Liver (tissue), 9 donors: ENCODE data around the gene PUSL1. TPM values are rescaled to one million over a fixed set of nuclear protein-coding genes. Genes with fewer than 3 reads are reported as not detected.
A peak's percentile ranks its signal among the peaks of the same experiment; 100 is the strongest.

ENCODE experiments used
- DNase-seq: peaks from one replicate; pipeline ENCODE4 v3.0.0-alpha.2; 2017; ENCODE audit warnings: low spot score
- H3K27ac ChIP-seq, 2 donors: one replicate each; pipeline ENCODE4 v1.7.0; 2013; ENCODE audit warnings: inconsistent platforms in 2 of 2, low read length in 2 of 2, control low read depth in 1 of 2, low read depth in 1 of 2, mild to moderate bottlenecking in 1 of 2
- H3K27me3 ChIP-seq, 4 donors: one replicate each; pipeline versions ENCODE4 v1.6.1 to v1.7.0; 2013; ENCODE audit warnings: low read length in 3 of 4, inconsistent platforms in 1 of 4, mild to moderate bottlenecking in 1 of 4, moderate library complexity in 1 of 4; ENCODE audit not compliant: control insufficient read depth in 4 of 4, insufficient read depth in 4 of 4
- H3K36me3 ChIP-seq, 4 donors: one replicate each; pipeline versions ENCODE4 v1.6.1 to v1.7.0; 2013; ENCODE audit warnings: low read length in 3 of 4, mild to moderate bottlenecking in 3 of 4, low read depth in 1 of 4, moderate library complexity in 1 of 4; ENCODE audit not compliant: control insufficient read depth in 4 of 4, insufficient read depth in 3 of 4
- H3K4me1 ChIP-seq, 4 donors: one replicate each; pipeline versions ENCODE4 v1.6.1 to v1.7.0; 2013; ENCODE audit warnings: low read length in 3 of 4, mild to moderate bottlenecking in 3 of 4, moderate library complexity in 1 of 4; ENCODE audit not compliant: control insufficient read depth in 4 of 4, insufficient read depth in 4 of 4
- H3K4me3 ChIP-seq, 3 donors: one replicate each; pipeline versions ENCODE4 v1.6.1 to v1.7.0; 2013; ENCODE audit warnings: low read length in 3 of 3, control low read depth in 1 of 3, low read depth in 1 of 3, mild to moderate bottlenecking in 1 of 3
- H3K9ac ChIP-seq, 2 donors: one replicate each; pipeline ENCODE4 v1.7.0; 2013; ENCODE audit warnings: low read length in 2 of 2, mild to moderate bottlenecking in 2 of 2, moderate library complexity in 2 of 2, control low read depth in 1 of 2, low read depth in 1 of 2
- H3K9me3 ChIP-seq, 4 donors: one replicate each; pipeline versions ENCODE4 v1.6.1 to v1.7.0; 2013; ENCODE audit warnings: low read length in 3 of 4; ENCODE audit not compliant: control insufficient read depth in 4 of 4
- EGR1 ChIP-seq, 2 donors: IDR thresholded peaks; 2 replicates each; pipeline ENCODE4 v1.6.1; 2016 to 2018; ENCODE audit warnings: antibody characterized with exemption in 2 of 2, low read depth in 2 of 2
- FOXA1 ChIP-seq: IDR thresholded peaks from 2 replicates; pipeline ENCODE4 v1.6.1; 2016; ENCODE audit warnings: antibody characterized with exemption
- FOXA2 ChIP-seq: IDR thresholded peaks from 2 replicates; pipeline ENCODE4 v1.6.1; 2016; ENCODE audit warnings: antibody characterized with exemption
- GABPA ChIP-seq, 2 donors: IDR thresholded peaks in 1 of 2; conservative IDR thresholded peaks in 1 of 2; 2 replicates each; pipeline ENCODE4 v1.6.1; 2016; ENCODE audit warnings: antibody characterized with exemption in 2 of 2, mild to moderate bottlenecking in 1 of 2, moderate library complexity in 1 of 2
- HNF4A ChIP-seq, 2 donors: conservative IDR thresholded peaks; 2 replicates each; pipeline ENCODE4 v1.6.1; 2016; ENCODE audit warnings: antibody characterized with exemption in 2 of 2, mild to moderate bottlenecking in 2 of 2
- HNF4G ChIP-seq: IDR thresholded peaks from 2 replicates; pipeline ENCODE4 v1.6.1; 2016; ENCODE audit warnings: antibody characterized with exemption
- JUND ChIP-seq, 2 donors: IDR thresholded peaks; 2 replicates each; pipeline ENCODE4 v1.6.1; 2016; ENCODE audit warnings: antibody characterized with exemption in 2 of 2
- NR2F2 ChIP-seq: IDR thresholded peaks from 2 replicates; pipeline ENCODE4 v1.6.1; 2016; ENCODE audit warnings: antibody characterized with exemption
- RAD21 ChIP-seq, 2 donors: IDR thresholded peaks; 2 replicates each; pipeline ENCODE4 v1.6.1; 2016; ENCODE audit warnings: antibody characterized with exemption in 2 of 2, mild to moderate bottlenecking in 2 of 2
- RXRA ChIP-seq, 2 donors: IDR thresholded peaks; 2 replicates each; pipeline ENCODE4 v1.6.1; 2017 to 2018; ENCODE audit warnings: antibody characterized with exemption in 2 of 2, mild to moderate bottlenecking in 1 of 2
- SP1 ChIP-seq: IDR thresholded peaks from 2 replicates; pipeline ENCODE4 v1.6.1; 2018; ENCODE audit warnings: antibody characterized with exemption, mild to moderate bottlenecking
- TAF1 ChIP-seq: conservative IDR thresholded peaks from 2 replicates; pipeline ENCODE4 v1.6.1; 2016; ENCODE audit warnings: antibody characterized with exemption, mild to moderate bottlenecking
- YY1 ChIP-seq: IDR thresholded peaks from 2 replicates; pipeline ENCODE4 v1.6.1; 2016; ENCODE audit warnings: antibody characterized with exemption, mild to moderate bottlenecking
- WGBS: extraction: QIAGEN DNeasy Blood & Tissue Kit; methylation state at CpG from one replicate; pipeline ENCODE4 v1.1.7; 2013; 5-methylcytosine and 5-hydroxymethylcytosine counted together
- polyA plus RNA-seq, 2 donors: library from polyadenylated mRNA; stranded (reverse) in 1 of 2; unstranded in 1 of 2; fragments of 200-250 nt in 1 of 2; fragments of >200 nt in 1 of 2; fragmentation: Nextera tagmentation in 1 of 2; extraction: Ambion mirVana in 1 of 2; gene quantifications; one replicate each; pipeline versions ENCODE4 v1.2.1 to v1.2.3, GENCODE V29; 2013 to 2015
- total RNA-seq, 2 donors: library from RNA; depleted of rRNA; stranded (reverse); fragments of >200 nt; gene quantifications; one replicate each; pipeline ENCODE4 v1.2.3, GENCODE V29; 2014
- TF ChIP-seq, protein P1 (sequence below): fragments of 150-350 bp; IDR thresholded peaks from 2 replicates; pipeline ENCODE4 v1.5.1; 2017; ENCODE audit warnings: improper control_type of control experiment, low read depth, low read length; ENCODE audit not compliant: missing input control
- TF ChIP-seq, protein P2 (sequence below): IDR thresholded peaks from 2 replicates; pipeline ENCODE4 v1.6.1; 2016; ENCODE audit warnings: antibody characterized with exemption
- TF ChIP-seq, protein P3 (sequence below): IDR thresholded peaks from 2 replicates; pipeline ENCODE4 v1.6.1; 2016; ENCODE audit warnings: antibody characterized with exemption
- TF ChIP-seq, protein P4 (sequence below): IDR thresholded peaks from 2 replicates; pipeline ENCODE4 v1.6.1; 2016; ENCODE audit warnings: antibody characterized with exemption
- TF ChIP-seq, protein P5 (sequence below): IDR thresholded peaks from 2 replicates; pipeline ENCODE4 v1.6.1; 2016; ENCODE audit warnings: antibody characterized with exemption, mild to moderate bottlenecking
- donor health status: healthy.
- donor health status: healthy.
- donor health status: healthy.
- donor health status: healthy.
- donor health status: healthy.

The PUSL1 gene
- total and polyA plus RNA-seq, 4 donors = 9.3 to 14.9 (median 10.3) TPM

DNA sequence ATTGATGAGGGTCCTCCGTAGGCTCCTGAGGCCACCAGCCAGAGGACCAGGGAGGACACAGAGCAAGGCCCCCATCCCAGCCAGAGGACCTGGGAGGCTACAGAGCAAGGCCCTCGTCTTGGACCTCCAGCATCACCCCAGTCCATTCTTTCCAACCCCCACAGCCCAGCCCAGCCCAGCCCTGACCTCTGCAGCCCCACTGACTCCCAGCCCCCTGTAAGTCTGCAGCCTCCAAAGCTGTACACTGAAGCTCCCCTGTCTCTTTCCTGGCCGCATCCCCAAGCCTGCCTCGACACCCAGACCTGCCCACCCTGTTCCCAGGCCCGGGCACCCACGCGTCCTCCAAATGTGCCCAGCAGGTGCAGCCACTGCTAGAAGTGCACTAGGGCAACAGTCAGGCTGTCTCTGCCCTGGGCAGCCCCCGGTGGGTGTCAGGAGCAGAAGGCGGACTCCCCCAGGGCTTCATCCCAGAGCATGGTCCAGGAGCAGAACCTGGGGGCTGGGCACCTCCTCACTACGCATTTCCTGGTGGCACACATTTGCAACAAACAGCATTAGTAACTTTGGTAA, 38.7 kb downstream of the PUSL1 start:
- 70% methylated on average over 10 of the region's 10 CpGs for WGBS
- no peaks in the 10 kb centered on the region for H3K27me3 ChIP-seq
- peak overlapping the region; percentile 47 to 64 for H3K27ac ChIP-seq
- TF ChIP-seq, protein P1, sequence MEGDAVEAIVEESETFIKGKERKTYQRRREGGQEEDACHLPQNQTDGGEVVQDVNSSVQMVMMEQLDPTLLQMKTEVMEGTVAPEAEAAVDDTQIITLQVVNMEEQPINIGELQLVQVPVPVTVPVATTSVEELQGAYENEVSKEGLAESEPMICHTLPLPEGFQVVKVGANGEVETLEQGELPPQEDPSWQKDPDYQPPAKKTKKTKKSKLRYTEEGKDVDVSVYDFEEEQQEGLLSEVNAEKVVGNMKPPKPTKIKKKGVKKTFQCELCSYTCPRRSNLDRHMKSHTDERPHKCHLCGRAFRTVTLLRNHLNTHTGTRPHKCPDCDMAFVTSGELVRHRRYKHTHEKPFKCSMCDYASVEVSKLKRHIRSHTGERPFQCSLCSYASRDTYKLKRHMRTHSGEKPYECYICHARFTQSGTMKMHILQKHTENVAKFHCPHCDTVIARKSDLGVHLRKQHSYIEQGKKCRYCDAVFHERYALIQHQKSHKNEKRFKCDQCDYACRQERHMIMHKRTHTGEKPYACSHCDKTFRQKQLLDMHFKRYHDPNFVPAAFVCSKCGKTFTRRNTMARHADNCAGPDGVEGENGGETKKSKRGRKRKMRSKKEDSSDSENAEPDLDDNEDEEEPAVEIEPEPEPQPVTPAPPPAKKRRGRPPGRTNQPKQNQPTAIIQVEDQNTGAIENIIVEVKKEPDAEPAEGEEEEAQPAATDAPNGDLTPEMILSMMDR = no peak
- TF ChIP-seq GABPA (IDR thresholded peaks at IDR 0.05 in 1 of 2, conservative IDR thresholded peaks at IDR 0.05 in 1 of 2) (no peak), SP1 (no peak), RAD21 (IDR thresholded peaks at IDR 0.05) (no peak), YY1 (no peak), TAF1 (no peak), JUND (IDR thresholded peaks at IDR 0.05) (no peak), FOXA2 (no peak), EGR1 (IDR thresholded peaks at IDR 0.05; ENCODE audit: low read depth in 2 of 2) (no peak), FOXA1 (no peak), RXRA (IDR thresholded peaks at IDR 0.05) (no peak), NR2F2 (no peak), HNF4G (no peak), HNF4A (conservative IDR thresholded peaks at IDR 0.05) (no peak)
- TF ChIP-seq, protein P2, sequence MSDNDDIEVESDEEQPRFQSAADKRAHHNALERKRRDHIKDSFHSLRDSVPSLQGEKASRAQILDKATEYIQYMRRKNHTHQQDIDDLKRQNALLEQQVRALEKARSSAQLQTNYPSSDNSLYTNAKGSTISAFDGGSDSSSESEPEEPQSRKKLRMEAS = no peak
- TF ChIP-seq, protein P3, sequence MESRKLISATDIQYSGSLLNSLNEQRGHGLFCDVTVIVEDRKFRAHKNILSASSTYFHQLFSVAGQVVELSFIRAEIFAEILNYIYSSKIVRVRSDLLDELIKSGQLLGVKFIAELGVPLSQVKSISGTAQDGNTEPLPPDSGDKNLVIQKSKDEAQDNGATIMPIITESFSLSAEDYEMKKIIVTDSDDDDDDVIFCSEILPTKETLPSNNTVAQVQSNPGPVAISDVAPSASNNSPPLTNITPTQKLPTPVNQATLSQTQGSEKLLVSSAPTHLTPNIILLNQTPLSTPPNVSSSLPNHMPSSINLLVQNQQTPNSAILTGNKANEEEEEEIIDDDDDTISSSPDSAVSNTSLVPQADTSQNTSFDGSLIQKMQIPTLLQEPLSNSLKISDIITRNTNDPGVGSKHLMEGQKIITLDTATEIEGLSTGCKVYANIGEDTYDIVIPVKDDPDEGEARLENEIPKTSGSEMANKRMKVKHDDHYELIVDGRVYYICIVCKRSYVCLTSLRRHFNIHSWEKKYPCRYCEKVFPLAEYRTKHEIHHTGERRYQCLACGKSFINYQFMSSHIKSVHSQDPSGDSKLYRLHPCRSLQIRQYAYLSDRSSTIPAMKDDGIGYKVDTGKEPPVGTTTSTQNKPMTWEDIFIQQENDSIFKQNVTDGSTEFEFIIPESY = no peak
- TF ChIP-seq, protein P4, sequence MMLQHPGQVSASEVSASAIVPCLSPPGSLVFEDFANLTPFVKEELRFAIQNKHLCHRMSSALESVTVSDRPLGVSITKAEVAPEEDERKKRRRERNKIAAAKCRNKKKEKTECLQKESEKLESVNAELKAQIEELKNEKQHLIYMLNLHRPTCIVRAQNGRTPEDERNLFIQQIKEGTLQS = no peak
- TF ChIP-seq, protein P5, sequence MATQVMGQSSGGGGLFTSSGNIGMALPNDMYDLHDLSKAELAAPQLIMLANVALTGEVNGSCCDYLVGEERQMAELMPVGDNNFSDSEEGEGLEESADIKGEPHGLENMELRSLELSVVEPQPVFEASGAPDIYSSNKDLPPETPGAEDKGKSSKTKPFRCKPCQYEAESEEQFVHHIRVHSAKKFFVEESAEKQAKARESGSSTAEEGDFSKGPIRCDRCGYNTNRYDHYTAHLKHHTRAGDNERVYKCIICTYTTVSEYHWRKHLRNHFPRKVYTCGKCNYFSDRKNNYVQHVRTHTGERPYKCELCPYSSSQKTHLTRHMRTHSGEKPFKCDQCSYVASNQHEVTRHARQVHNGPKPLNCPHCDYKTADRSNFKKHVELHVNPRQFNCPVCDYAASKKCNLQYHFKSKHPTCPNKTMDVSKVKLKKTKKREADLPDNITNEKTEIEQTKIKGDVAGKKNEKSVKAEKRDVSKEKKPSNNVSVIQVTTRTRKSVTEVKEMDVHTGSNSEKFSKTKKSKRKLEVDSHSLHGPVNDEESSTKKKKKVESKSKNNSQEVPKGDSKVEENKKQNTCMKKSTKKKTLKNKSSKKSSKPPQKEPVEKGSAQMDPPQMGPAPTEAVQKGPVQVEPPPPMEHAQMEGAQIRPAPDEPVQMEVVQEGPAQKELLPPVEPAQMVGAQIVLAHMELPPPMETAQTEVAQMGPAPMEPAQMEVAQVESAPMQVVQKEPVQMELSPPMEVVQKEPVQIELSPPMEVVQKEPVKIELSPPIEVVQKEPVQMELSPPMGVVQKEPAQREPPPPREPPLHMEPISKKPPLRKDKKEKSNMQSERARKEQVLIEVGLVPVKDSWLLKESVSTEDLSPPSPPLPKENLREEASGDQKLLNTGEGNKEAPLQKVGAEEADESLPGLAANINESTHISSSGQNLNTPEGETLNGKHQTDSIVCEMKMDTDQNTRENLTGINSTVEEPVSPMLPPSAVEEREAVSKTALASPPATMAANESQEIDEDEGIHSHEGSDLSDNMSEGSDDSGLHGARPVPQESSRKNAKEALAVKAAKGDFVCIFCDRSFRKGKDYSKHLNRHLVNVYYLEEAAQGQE = no peak
- H3K4me1 ChIP-seq = peaks cover 34 to 64% (median 53%) of the 10 kb centered on the region in 4 donors
- H3K36me3 ChIP-seq = no peaks in the 10 kb centered on the region
- H3K9ac ChIP-seq = peak overlapping the region in 1 of 2 donors; percentile 28
- peak overlapping the region in 2 of 3 donors; percentile 39 to 94 for H3K4me3 ChIP-seq
- H3K9me3 ChIP-seq = no peaks in the 10 kb centered on the region
- DNase-seq = no peak
